ENCODE results near the gene PCDHGB1. TPM values are rescaled to one million over a fixed set of nuclear protein-coding genes. Genes with fewer than 3 reads are reported as not detected.

PCDHGB1 gene
- total and polyA plus RNA-seq, 2 donors (not counting 1 experiment from before 2014, with no cell fraction given) = 1.7 to 4.3 TPM

- Histone ChIP-seq H3K9ac (ENCODE audit: insufficient read depth, low read length) (no peak overlapping the region), H3K4me1 (ENCODE audit: control insufficient read depth, extremely low read depth, insufficient read depth, low read length) (no peaks in the 10 kb centered on the region), H3K4me2 (ENCODE audit: extremely low read depth, insufficient read depth, low read length) (peak overlapping the region; percentile 63), H3K27me3 (ENCODE audit: control insufficient read depth, insufficient read depth, low read length) (no peaks in the 10 kb centered on the region), H3K36me3 (ENCODE audit: control insufficient read depth, insufficient read depth, low read length) (peaks cover 5% of the 10 kb centered on the region), H2AFZ (ENCODE audit: low read length) (no peak overlapping the region), H3K27ac (ENCODE audit: insufficient read depth, low read length) (no peak overlapping the region), H3K9me3 (ENCODE audit: control insufficient read depth, insufficient read depth, low read depth, low read length) (peaks cover 12% of the 10 kb centered on the region), H3K4me3 (replicated peaks in 1 of 4; ENCODE audit: control extremely low read depth in 1 of 4, insufficient read depth in 1 of 4, low read depth in 3 of 4, low read length in 4 of 4) (peak overlapping the region; percentile 89 to 99 (median 93)), H3K79me2 (ENCODE audit: control insufficient read depth, insufficient read depth, low read length) (peaks cover 25% of the 10 kb centered on the region), H4K20me1 (ENCODE audit: control insufficient read depth, extremely low read depth, insufficient read depth, low read length) (no peaks in the 10 kb centered on the region)
- DNase-seq (ENCODE audit: low read depth in 2 of 2) = no peak
- TF ChIP-seq EZH2 (IDR thresholded peaks at IDR 0.05; ENCODE audit: low read length, missing control alignments) (no peak), CTCF (conservative IDR thresholded peaks at IDR 0.05 in 1 of 2, IDR thresholded peaks at IDR 0.05 in 1 of 2; ENCODE audit: low read depth in 1 of 2, low read length in 2 of 2) (no peak)
Measured at GRCh38 chr5:141319699-141320098, 30.2 kb upstream of the PCDHGB1 start.

- H2AFZ ChIP-seq (ENCODE audit: low read length) = peak within 1 kb of the TSS; percentile 99
- no peaks in the 10 kb centered on the region for H4K20me1 ChIP-seq (ENCODE audit: control insufficient read depth, extremely low read depth, insufficient read depth, low read length)
- H3K27ac ChIP-seq (ENCODE audit: insufficient read depth, low read length) = peak within 1 kb of the TSS; percentile 100
- peak within 1 kb of the TSS; percentile 73 for H3K4me2 ChIP-seq (ENCODE audit: extremely low read depth, insufficient read depth, low read length)
- H3K4me1 ChIP-seq (ENCODE audit: control insufficient read depth, extremely low read depth, insufficient read depth, low read length) = no peaks in the 10 kb centered on the region
- H3K79me2 ChIP-seq (ENCODE audit: control insufficient read depth, insufficient read depth, low read length) = peaks cover 25% of the 10 kb centered on the region
- H3K36me3 ChIP-seq (ENCODE audit: control insufficient read depth, insufficient read depth, low read length) = peaks cover 5% of the 10 kb centered on the region
- peaks cover 12% of the 10 kb centered on the region for H3K9me3 ChIP-seq (ENCODE audit: control insufficient read depth, insufficient read depth, low read depth, low read length)
- H3K9ac ChIP-seq (ENCODE audit: insufficient read depth, low read length) = peak within 1 kb of the TSS; percentile 93
- DNase-seq (ENCODE audit: low read depth in 2 of 2) = peak; percentile 88 to 95
- no peaks in the 10 kb centered on the region for H3K27me3 ChIP-seq (ENCODE audit: control insufficient read depth, insufficient read depth, low read length)
- TF ChIP-seq EZH2 (IDR thresholded peaks at IDR 0.05; ENCODE audit: low read length, missing control alignments) (no peak), CTCF (conservative IDR thresholded peaks at IDR 0.05 in 1 of 2, IDR thresholded peaks at IDR 0.05 in 1 of 2; ENCODE audit: low read depth in 1 of 2, low read length in 2 of 2) (peak; percentile 79 to 95)
- peak within 1 kb of the TSS; percentile 89 to 99 (median 93) for H3K4me3 ChIP-seq (replicated peaks in 1 of 4; ENCODE audit: control extremely low read depth in 1 of 4, insufficient read depth in 1 of 4, low read depth in 3 of 4, low read length in 4 of 4)
Measured at GRCh38 chr5:141320225-141321169, 29.4 kb upstream of the PCDHGB1 start, which contains the start of gene TAF7. Gene TAF7, minus strand, starts transcription at chr5:141320784. Its CDS starts 740 bp downstream, at chr5:141320044.

GRCh38 chr5:141322261-141322660 lies 27.6 kb upstream of the PCDHGB1 start:
- DNase-seq (ENCODE audit: low read depth in 2 of 2) = no peak
- H3K27ac ChIP-seq (ENCODE audit: insufficient read depth, low read length) = no peak overlapping the region
- TF ChIP-seq CTCF (conservative IDR thresholded peaks at IDR 0.05 in 1 of 2, IDR thresholded peaks at IDR 0.05 in 1 of 2; ENCODE audit: low read depth in 1 of 2, low read length in 2 of 2) (no peak), EZH2 (IDR thresholded peaks at IDR 0.05; ENCODE audit: low read length, missing control alignments) (no peak)
- no peak overlapping the region for H3K4me3 ChIP-seq (replicated peaks in 1 of 4; ENCODE audit: control extremely low read depth in 1 of 4, insufficient read depth in 1 of 4, low read depth in 3 of 4, low read length in 4 of 4)
- H2AFZ ChIP-seq (ENCODE audit: low read length) = no peak overlapping the region
- H4K20me1 ChIP-seq (ENCODE audit: control insufficient read depth, extremely low read depth, insufficient read depth, low read length) = no peaks in the 10 kb centered on the region
- H3K4me2 ChIP-seq (ENCODE audit: extremely low read depth, insufficient read depth, low read length) = no peak overlapping the region
- peaks cover 23% of the 10 kb centered on the region for H3K79me2 ChIP-seq (ENCODE audit: control insufficient read depth, insufficient read depth, low read length)
- H3K36me3 ChIP-seq (ENCODE audit: control insufficient read depth, insufficient read depth, low read length) = peaks cover 5% of the 10 kb centered on the region
- no peak overlapping the region for H3K9ac ChIP-seq (ENCODE audit: insufficient read depth, low read length)
- no peaks in the 10 kb centered on the region for H3K4me1 ChIP-seq (ENCODE audit: control insufficient read depth, extremely low read depth, insufficient read depth, low read length)
- H3K27me3 ChIP-seq (ENCODE audit: control insufficient read depth, insufficient read depth, low read length) = no peaks in the 10 kb centered on the region
- peaks cover 12% of the 10 kb centered on the region for H3K9me3 ChIP-seq (ENCODE audit: control insufficient read depth, insufficient read depth, low read depth, low read length)
